Endothelial cell of umbilical vein (primary cell): Measurements from ENCODE around the gene TBC1D24.

Experiments
- CTCF ChIP-seq, 2 donors: IDR thresholded peaks; 1 replicate in 1 of 2; 2 replicates in 1 of 2; pipeline ENCODE4 v1.5.1; 2011; ENCODE audit warnings: low read length in 2 of 2, mild to moderate bottlenecking in 2 of 2, moderate library complexity in 2 of 2, control low read depth in 1 of 2, inconsistent platforms in 1 of 2, low read depth in 1 of 2; ENCODE audit not compliant: insufficient read depth in 1 of 2; ENCODE audit errors: extremely low read depth in 1 of 2
- EZH2 ChIP-seq: IDR thresholded peaks from 2 replicates; pipeline ENCODE4 v1.6.1; 2012; ENCODE audit warnings: borderline replicate concordance, low read depth, mild to moderate bottlenecking, moderate library complexity, low read length, inconsistent platforms; ENCODE audit not compliant: severe bottlenecking
- GATA2 ChIP-seq: IDR thresholded peaks from 2 replicates; pipeline ENCODE4 v1.7.0; 2011; ENCODE audit warnings: low read depth, mild to moderate bottlenecking, moderate library complexity, mixed read lengths, low read length; ENCODE audit not compliant: insufficient read length, insufficient read depth
- MYC ChIP-seq: IDR thresholded peaks from one replicate; pipeline ENCODE4 v1.6.1; 2011; ENCODE audit warnings: mild to moderate bottlenecking, low read depth, low read length
- POLR2A ChIP-seq: IDR thresholded peaks from 2 replicates; pipeline ENCODE4 v1.6.1; 2012; ENCODE audit warnings: low read depth, mild to moderate bottlenecking, control low read depth, low read length
- POLR2AphosphoS5 ChIP-seq: IDR thresholded peaks from 2 replicates; pipeline ENCODE4 v1.6.1; 2012; ENCODE audit warnings: low read depth, mild to moderate bottlenecking, control low read depth, low read length, moderate library complexity; ENCODE audit not compliant: insufficient read depth
- TF ChIP-seq, protein P1 (sequence below): IDR thresholded peaks from 2 replicates; pipeline ENCODE4 v1.6.1; 2011; ENCODE audit not compliant: insufficient read depth, insufficient read length

GRCh38 chr16:2490190-2491105 lies 15.5 kb downstream of the TBC1D24 start:
- no peak for TF ChIP-seq EZH2
- TF ChIP-seq CTCF (IDR thresholded peaks at IDR 0.05; ENCODE audit: extremely low read depth in 1 of 2, insufficient read depth in 1 of 2, low read depth in 1 of 2, low read length in 2 of 2) = no peak
- TF ChIP-seq POLR2A = no peak
- no peak for TF ChIP-seq POLR2AphosphoS5
- TF ChIP-seq GATA2 = no peak
- TF ChIP-seq, protein P1, sequence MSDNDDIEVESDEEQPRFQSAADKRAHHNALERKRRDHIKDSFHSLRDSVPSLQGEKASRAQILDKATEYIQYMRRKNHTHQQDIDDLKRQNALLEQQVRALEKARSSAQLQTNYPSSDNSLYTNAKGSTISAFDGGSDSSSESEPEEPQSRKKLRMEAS = no peak
- no peak for TF ChIP-seq MYC
